ENCODE measurements around the gene ADAM23. TPM values are rescaled to one million over a fixed set of nuclear protein-coding genes. Genes with fewer than 3 reads are reported as not detected.

ADAM23 gene
- total and polyA plus RNA-seq, 4 donors = 0.12 to 0.51 (median 0.17) TPM; not detected in 1

- no peak for TF ChIP-seq EGR1 (IDR thresholded peaks at IDR 0.05; ENCODE audit: low read depth in 2 of 2)
- TF ChIP-seq NR2F2 (IDR thresholded peaks at IDR 0.05) = no peak
- TF ChIP-seq MAX (IDR thresholded peaks at IDR 0.05) = no peak
Observed at GRCh38 chr2:206520450-206520849, 77.1 kb downstream of the ADAM23 start (continued).

GRCh38 chr2:206521115-206521514 is 77.8 kb downstream of the ADAM23 start:
- no peak overlapping the region for H3K4me3 ChIP-seq (ENCODE audit: low read depth in 1 of 3, low read length in 3 of 3)
- H3K27me3 ChIP-seq (ENCODE audit: control insufficient read depth in 4 of 4, insufficient read depth in 4 of 4, low read length in 3 of 4) = peaks cover 0 to 2% (median 0%) of the 10 kb centered on the region in 4 donors
- no peaks in the 10 kb centered on the region for H3K36me3 ChIP-seq (ENCODE audit: control insufficient read depth in 4 of 4, insufficient read depth in 3 of 4, low read depth in 1 of 4, low read length in 3 of 4)
- no peaks in the 10 kb centered on the region for H3K9me3 ChIP-seq (ENCODE audit: control insufficient read depth in 4 of 4, low read length in 3 of 4)
- no peak overlapping the region for H3K27ac ChIP-seq (ENCODE audit: low read depth in 1 of 2, low read length in 2 of 2)
- no peaks in the 10 kb centered on the region for H3K4me1 ChIP-seq (ENCODE audit: control insufficient read depth in 4 of 4, insufficient read depth in 4 of 4, low read length in 3 of 4)
- WGBS = 65% methylated on average over 3 of the region's 3 CpGs
- DNase-seq (ENCODE audit: low spot score) = no peak
- TF ChIP-seq ATF3 (IDR thresholded peaks at IDR 0.05) (no peak), RXRA (IDR thresholded peaks at IDR 0.05) (no peak), JUND (IDR thresholded peaks at IDR 0.05) (no peak), FOXA1 (IDR thresholded peaks at IDR 0.05) (no peak), EGR1 (IDR thresholded peaks at IDR 0.05; ENCODE audit: low read depth in 2 of 2) (no peak), SP1 (IDR thresholded peaks at IDR 0.05) (no peak), ZBTB33 (IDR thresholded peaks at IDR 0.05) (no peak), TAF1 (conservative IDR thresholded peaks at IDR 0.05) (no peak), GABPA (IDR thresholded peaks at IDR 0.05 in 1 of 2, conservative IDR thresholded peaks at IDR 0.05 in 1 of 2) (no peak), REST (IDR thresholded peaks at IDR 0.05) (no peak), FOXA2 (IDR thresholded peaks at IDR 0.05) (no peak), HNF4A (conservative IDR thresholded peaks at IDR 0.05) (no peak), YY1 (IDR thresholded peaks at IDR 0.05) (no peak), CTCF (IDR thresholded peaks at IDR 0.05; ENCODE audit: low read depth, low read length, missing input control) (no peak), NR2F2 (IDR thresholded peaks at IDR 0.05) (no peak), RAD21 (IDR thresholded peaks at IDR 0.05) (no peak), HNF4G (IDR thresholded peaks at IDR 0.05) (no peak), MAX (IDR thresholded peaks at IDR 0.05) (no peak)
- H3K9ac ChIP-seq (ENCODE audit: low read depth in 1 of 2, low read length in 2 of 2) = no peak overlapping the region

Measured in liver (tissue), 9 donors.